ENCODE data around the gene HYAL3.

GRCh38 chr3:50345586-50346234 is 46.5 kb upstream of the HYAL3 start, which contains the start of gene ZMYND10:
- TF ChIP-seq, protein P1, sequence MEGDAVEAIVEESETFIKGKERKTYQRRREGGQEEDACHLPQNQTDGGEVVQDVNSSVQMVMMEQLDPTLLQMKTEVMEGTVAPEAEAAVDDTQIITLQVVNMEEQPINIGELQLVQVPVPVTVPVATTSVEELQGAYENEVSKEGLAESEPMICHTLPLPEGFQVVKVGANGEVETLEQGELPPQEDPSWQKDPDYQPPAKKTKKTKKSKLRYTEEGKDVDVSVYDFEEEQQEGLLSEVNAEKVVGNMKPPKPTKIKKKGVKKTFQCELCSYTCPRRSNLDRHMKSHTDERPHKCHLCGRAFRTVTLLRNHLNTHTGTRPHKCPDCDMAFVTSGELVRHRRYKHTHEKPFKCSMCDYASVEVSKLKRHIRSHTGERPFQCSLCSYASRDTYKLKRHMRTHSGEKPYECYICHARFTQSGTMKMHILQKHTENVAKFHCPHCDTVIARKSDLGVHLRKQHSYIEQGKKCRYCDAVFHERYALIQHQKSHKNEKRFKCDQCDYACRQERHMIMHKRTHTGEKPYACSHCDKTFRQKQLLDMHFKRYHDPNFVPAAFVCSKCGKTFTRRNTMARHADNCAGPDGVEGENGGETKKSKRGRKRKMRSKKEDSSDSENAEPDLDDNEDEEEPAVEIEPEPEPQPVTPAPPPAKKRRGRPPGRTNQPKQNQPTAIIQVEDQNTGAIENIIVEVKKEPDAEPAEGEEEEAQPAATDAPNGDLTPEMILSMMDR (conservative IDR thresholded peaks at IDR 0.05; ENCODE audit: low read length) = no peak
- TF ChIP-seq EZH2phosphoT487 (IDR thresholded peaks at IDR 0.05; ENCODE audit: borderline replicate concordance, low read depth, low read length) = no peak
